ENCODE data around the gene RDH13.

Gene RDH13

GRCh38 chr19:55097864-55098715, 35.1 kb upstream of the RDH13 start:
- no peak for TF ChIP-seq TAF1 (IDR thresholded peaks at IDR 0.05; ENCODE audit: low read depth)
- no peak for TF ChIP-seq REST (IDR thresholded peaks at IDR 0.05; ENCODE audit: low read depth)
- TF ChIP-seq EP300 (IDR thresholded peaks at IDR 0.05; ENCODE audit: borderline replicate concordance), result no peak
- no peak for TF ChIP-seq TEAD4 (IDR thresholded peaks at IDR 0.05)
- TF ChIP-seq RAD21 (IDR thresholded peaks at IDR 0.05; ENCODE audit: low read depth), result no peak
- TF ChIP-seq CREB1 (IDR thresholded peaks at IDR 0.05; ENCODE audit: low read depth), result no peak
- no peak for TF ChIP-seq MAX (IDR thresholded peaks at IDR 0.05)
- no peak for TF ChIP-seq TCF12 (IDR thresholded peaks at IDR 0.05; ENCODE audit: low read depth)
- TF ChIP-seq FOXM1 (IDR thresholded peaks at IDR 0.05; ENCODE audit: borderline replicate concordance, low read depth), result no peak
- no peak for TF ChIP-seq EGR1 (IDR thresholded peaks at IDR 0.05)
- no peak for TF ChIP-seq YY1 (IDR thresholded peaks at IDR 0.05; ENCODE audit: low read depth)
- no peak for TF ChIP-seq CEBPB (IDR thresholded peaks at IDR 0.05)
- TF ChIP-seq NFIC (IDR thresholded peaks at IDR 0.05), result no peak
- TF ChIP-seq USF1 (IDR thresholded peaks at IDR 0.05), result no peak
- TF ChIP-seq ZBTB7A (IDR thresholded peaks at IDR 0.05; ENCODE audit: low read depth), result no peak

- no peak for TF ChIP-seq USF1 (IDR thresholded peaks at IDR 0.05)
- no peak for TF ChIP-seq RAD21 (IDR thresholded peaks at IDR 0.05; ENCODE audit: low read depth)
- no peak for TF ChIP-seq CREB1 (IDR thresholded peaks at IDR 0.05; ENCODE audit: low read depth)
- TF ChIP-seq EP300 (IDR thresholded peaks at IDR 0.05; ENCODE audit: borderline replicate concordance), result no peak
- no peak for TF ChIP-seq ZBTB7A (IDR thresholded peaks at IDR 0.05; ENCODE audit: low read depth)
- TF ChIP-seq EGR1 (IDR thresholded peaks at IDR 0.05), result no peak
- no peak for TF ChIP-seq NFIC (IDR thresholded peaks at IDR 0.05)
These were observed 33.2 kb upstream of the RDH13 start for GRCh38 chr19:55096061-55096701.

- TF ChIP-seq EP300 (IDR thresholded peaks at IDR 0.05; ENCODE audit: borderline replicate concordance) (no peak), TEAD4 (IDR thresholded peaks at IDR 0.05) (no peak), EGR1 (IDR thresholded peaks at IDR 0.05) (no peak), FOXM1 (IDR thresholded peaks at IDR 0.05; ENCODE audit: borderline replicate concordance, low read depth) (no peak), NFIC (IDR thresholded peaks at IDR 0.05) (no peak), CEBPB (IDR thresholded peaks at IDR 0.05) (no peak), REST (IDR thresholded peaks at IDR 0.05; ENCODE audit: low read depth) (no peak), MAX (IDR thresholded peaks at IDR 0.05) (no peak), TCF12 (IDR thresholded peaks at IDR 0.05; ENCODE audit: low read depth) (no peak), TAF1 (IDR thresholded peaks at IDR 0.05; ENCODE audit: low read depth) (no peak), CREB1 (IDR thresholded peaks at IDR 0.05; ENCODE audit: low read depth) (no peak), YY1 (IDR thresholded peaks at IDR 0.05; ENCODE audit: low read depth) (no peak), USF1 (IDR thresholded peaks at IDR 0.05) (no peak), RAD21 (IDR thresholded peaks at IDR 0.05; ENCODE audit: low read depth) (no peak), ZBTB7A (IDR thresholded peaks at IDR 0.05; ENCODE audit: low read depth) (no peak)
These were observed 32.5 kb upstream of the RDH13 start for GRCh38 chr19:55095260-55096060.

- TF ChIP-seq TAF1 (IDR thresholded peaks at IDR 0.05; ENCODE audit: low read depth) (no peak), YY1 (IDR thresholded peaks at IDR 0.05; ENCODE audit: low read depth) (no peak), REST (IDR thresholded peaks at IDR 0.05; ENCODE audit: low read depth) (no peak), CREB1 (IDR thresholded peaks at IDR 0.05; ENCODE audit: low read depth) (no peak)
These were observed 31.7 kb upstream of the RDH13 start for GRCh38 chr19:55094456-55095259.
